ENCODE data around the gene CYP4F11.
A peak's percentile ranks its signal among the peaks of the same experiment; 100 is the strongest.
"Not testable (repeated sequence)": the region's sequence is repeated elsewhere in the genome, so short reads cannot be mapped to it uniquely, and the experiment has no call there.

CYP4F11 gene

GRCh38 chr19:15885919-15886318 is 48.4 kb downstream of the CYP4F11 start:
- Histone ChIP-seq H3K4me1 (ENCODE audit: control insufficient read depth, insufficient read depth, low read length) (no peaks in the 10 kb centered on the region), H3K9me3 (ENCODE audit: control insufficient read depth, insufficient read depth, low read length) (peaks cover 9% of the 10 kb centered on the region)
- no CpG with 5 or more reads among the region's 7 CpGs for WGBS (ENCODE audit: insufficient coverage, insufficient read length)

GRCh38 chr19:15885167-15885566 is 49.2 kb downstream of the CYP4F11 start:
- Histone ChIP-seq H3K4me3 (ENCODE audit: low read length) (no peak overlapping the region), H3K27ac (ENCODE audit: low read length) (no peak overlapping the region), H3K4me1 (ENCODE audit: control insufficient read depth, insufficient read depth, low read length) (no peaks in the 10 kb centered on the region), H3K36me3 (ENCODE audit: control insufficient read depth, insufficient read depth, low read length) (no peaks in the 10 kb centered on the region), H3K9me3 (ENCODE audit: control insufficient read depth, insufficient read depth, low read length) (peaks cover 9% of the 10 kb centered on the region), H3K27me3 (ENCODE audit: control insufficient read depth, insufficient read depth, low read length) (no peaks in the 10 kb centered on the region)
- WGBS (ENCODE audit: insufficient coverage, insufficient read length), result no CpG with 5 or more reads among the region's 3 CpGs
- no peak for DNase-seq (ENCODE audit: low read depth, low spot score)

More at GRCh38 chr19:15885919-15886318, 48.4 kb downstream of the CYP4F11 start:
- no peak for DNase-seq (ENCODE audit: low read depth, low spot score)
- no peaks in the 10 kb centered on the region for H3K36me3 ChIP-seq (ENCODE audit: control insufficient read depth, insufficient read depth, low read length)
- no peak overlapping the region for H3K4me3 ChIP-seq (ENCODE audit: low read length)
- no peaks in the 10 kb centered on the region for H3K27me3 ChIP-seq (ENCODE audit: control insufficient read depth, insufficient read depth, low read length)
- H3K27ac ChIP-seq (ENCODE audit: low read length), result no peak overlapping the region

GRCh38 chr19:15883329-15883728 is 51.0 kb downstream of the CYP4F11 start:
- H3K27me3 ChIP-seq (ENCODE audit: control insufficient read depth, insufficient read depth, low read length); H3K27ac ChIP-seq (ENCODE audit: low read length); H3K4me1 ChIP-seq (ENCODE audit: control insufficient read depth, insufficient read depth, low read length); H3K36me3 ChIP-seq (ENCODE audit: control insufficient read depth, insufficient read depth, low read length); DNase-seq (ENCODE audit: low read depth, low spot score); H3K9me3 ChIP-seq (ENCODE audit: control insufficient read depth, insufficient read depth, low read length); H3K4me3 ChIP-seq (ENCODE audit: low read length): not testable (repeated sequence)
- WGBS (ENCODE audit: insufficient coverage, insufficient read length), result no CpG with 5 or more reads among the region's 3 CpGs

GRCh38 chr19:15874821-15875474 is 59.4 kb downstream of the CYP4F11 start:
- DNase-seq (ENCODE audit: low read depth, low spot score), result no peak
- WGBS (ENCODE audit: insufficient coverage, insufficient read length), result no CpG with 5 or more reads among the region's 4 CpGs
- Histone ChIP-seq H3K27ac (ENCODE audit: low read length) (no peak overlapping the region), H3K9me3 (ENCODE audit: control insufficient read depth, insufficient read depth, low read length) (peaks cover 12% of the 10 kb centered on the region), H3K4me1 (ENCODE audit: control insufficient read depth, insufficient read depth, low read length) (no peaks in the 10 kb centered on the region), H3K4me3 (ENCODE audit: low read length) (no peak overlapping the region), H3K27me3 (ENCODE audit: control insufficient read depth, insufficient read depth, low read length) (no peaks in the 10 kb centered on the region), H3K36me3 (ENCODE audit: control insufficient read depth, insufficient read depth, low read length) (no peaks in the 10 kb centered on the region)

DNA sequence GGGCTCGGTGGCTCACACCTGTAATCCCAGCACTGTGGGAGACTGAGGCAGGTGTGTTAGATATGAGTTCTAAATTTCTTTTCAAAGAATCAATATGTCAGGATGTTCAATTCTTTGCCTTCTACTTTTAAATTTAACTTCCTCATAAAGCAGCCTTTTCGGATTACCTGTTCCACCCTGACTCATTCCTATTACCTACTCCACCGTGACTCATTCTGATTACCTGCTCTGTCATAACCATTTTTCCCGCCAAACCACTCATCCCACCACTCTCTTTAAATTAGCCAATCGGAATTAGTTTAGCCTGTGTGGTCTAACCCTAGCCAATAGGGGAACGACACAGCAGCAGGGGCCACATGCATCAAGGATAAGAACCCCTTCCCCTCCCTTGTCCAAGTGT is 60.6 kb downstream of the CYP4F11 start:
- not testable (repeated sequence) for H3K27ac ChIP-seq (ENCODE audit: low read length); H3K4me1 ChIP-seq (ENCODE audit: control insufficient read depth, insufficient read depth, low read length); H3K36me3 ChIP-seq (ENCODE audit: control insufficient read depth, insufficient read depth, low read length); H3K27me3 ChIP-seq (ENCODE audit: control insufficient read depth, insufficient read depth, low read length); DNase-seq (ENCODE audit: low read depth, low spot score); H3K4me3 ChIP-seq (ENCODE audit: low read length)
- no CpG with 5 or more reads among the region's 6 CpGs for WGBS (ENCODE audit: insufficient coverage, insufficient read length)
- peaks cover 11% of the 10 kb centered on the region for H3K9me3 ChIP-seq (ENCODE audit: control insufficient read depth, insufficient read depth, low read length)

GRCh38 chr19:15871570-15871969 is 62.8 kb downstream of the CYP4F11 start:
- no peak for DNase-seq (ENCODE audit: low read depth, low spot score)
- WGBS (ENCODE audit: insufficient coverage, insufficient read length), result no CpG with 5 or more reads among the region's 11 CpGs
- peaks cover 9% of the 10 kb centered on the region for H3K9me3 ChIP-seq (ENCODE audit: control insufficient read depth, insufficient read depth, low read length)
- H3K4me1 ChIP-seq (ENCODE audit: control insufficient read depth, insufficient read depth, low read length), result no peaks in the 10 kb centered on the region
- H3K36me3 ChIP-seq (ENCODE audit: control insufficient read depth, insufficient read depth, low read length), result no peaks in the 10 kb centered on the region
- no peak overlapping the region for H3K4me3 ChIP-seq (ENCODE audit: low read length)
- no peaks in the 10 kb centered on the region for H3K27me3 ChIP-seq (ENCODE audit: control insufficient read depth, insufficient read depth, low read length)
- H3K27ac ChIP-seq (ENCODE audit: low read length), result no peak overlapping the region

DNA sequence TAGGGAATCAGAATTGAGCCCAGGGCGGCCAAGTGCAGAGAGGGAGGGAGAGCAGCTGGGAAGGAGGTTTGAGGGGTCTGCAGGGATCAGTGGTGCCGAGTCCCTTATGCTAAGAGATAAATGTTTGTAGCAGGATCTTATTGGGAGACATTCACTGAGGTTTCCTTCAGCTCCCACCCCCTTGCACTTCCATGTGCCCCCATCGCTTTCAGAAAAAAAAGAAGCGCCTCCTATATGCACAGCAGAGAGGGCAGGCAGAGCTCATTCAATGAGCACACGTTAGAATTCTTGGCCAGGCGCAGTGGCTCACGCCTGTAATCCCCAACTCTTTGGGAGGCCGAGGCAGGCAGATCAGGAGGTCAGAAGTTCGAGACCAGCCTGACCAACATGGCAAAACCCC is 64.5 kb downstream of the CYP4F11 start:
- no peaks in the 10 kb centered on the region for H3K4me1 ChIP-seq (ENCODE audit: control insufficient read depth, insufficient read depth, low read length)
- no peaks in the 10 kb centered on the region for H3K27me3 ChIP-seq (ENCODE audit: control insufficient read depth, insufficient read depth, low read length)
- DNase-seq (ENCODE audit: low read depth, low spot score), result no peak
- H3K4me3 ChIP-seq (ENCODE audit: low read length), result no peak overlapping the region
- no peak overlapping the region for H3K27ac ChIP-seq (ENCODE audit: low read length)
- no CpG with 5 or more reads among the region's 9 CpGs for WGBS (ENCODE audit: insufficient coverage, insufficient read length)
- H3K36me3 ChIP-seq (ENCODE audit: control insufficient read depth, insufficient read depth, low read length), result no peaks in the 10 kb centered on the region
- peaks cover 9% of the 10 kb centered on the region for H3K9me3 ChIP-seq (ENCODE audit: control insufficient read depth, insufficient read depth, low read length)

DNA sequence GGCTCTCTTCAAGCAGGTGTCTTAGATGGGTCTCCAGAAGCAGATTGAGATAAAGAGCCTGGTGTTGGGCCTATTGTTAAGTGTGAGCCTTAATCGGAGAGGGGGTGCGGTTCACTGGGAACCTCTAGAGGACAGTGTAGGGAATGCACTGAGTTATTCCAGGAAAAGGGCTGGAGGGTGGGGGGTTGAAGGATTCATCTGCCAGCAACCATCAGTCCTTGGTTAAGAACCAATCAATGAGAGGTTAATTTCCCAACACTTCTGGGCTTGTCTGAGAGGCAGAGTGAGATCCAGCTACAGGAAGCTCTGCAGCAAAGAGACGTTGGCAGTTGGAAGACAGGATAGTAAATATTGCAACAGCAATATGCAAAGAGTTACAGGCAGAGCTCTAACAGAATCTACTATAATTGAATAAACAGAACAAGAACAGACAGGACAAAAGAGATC is 65.2 kb downstream of the CYP4F11 start:
- Histone ChIP-seq H3K36me3 (ENCODE audit: control insufficient read depth, insufficient read depth, low read length) (no peaks in the 10 kb centered on the region), H3K27me3 (ENCODE audit: control insufficient read depth, insufficient read depth, low read length) (no peaks in the 10 kb centered on the region), H3K9me3 (ENCODE audit: control insufficient read depth, insufficient read depth, low read length) (peaks cover 9% of the 10 kb centered on the region), H3K4me3 (ENCODE audit: low read length) (no peak overlapping the region), H3K27ac (ENCODE audit: low read length) (no peak overlapping the region), H3K4me1 (ENCODE audit: control insufficient read depth, insufficient read depth, low read length) (no peaks in the 10 kb centered on the region)
- DNase-seq (ENCODE audit: low read depth, low spot score), result peak; percentile 7
- WGBS (ENCODE audit: insufficient coverage, insufficient read length), result no CpG with 5 or more reads among the region's 3 CpGs

DNA sequence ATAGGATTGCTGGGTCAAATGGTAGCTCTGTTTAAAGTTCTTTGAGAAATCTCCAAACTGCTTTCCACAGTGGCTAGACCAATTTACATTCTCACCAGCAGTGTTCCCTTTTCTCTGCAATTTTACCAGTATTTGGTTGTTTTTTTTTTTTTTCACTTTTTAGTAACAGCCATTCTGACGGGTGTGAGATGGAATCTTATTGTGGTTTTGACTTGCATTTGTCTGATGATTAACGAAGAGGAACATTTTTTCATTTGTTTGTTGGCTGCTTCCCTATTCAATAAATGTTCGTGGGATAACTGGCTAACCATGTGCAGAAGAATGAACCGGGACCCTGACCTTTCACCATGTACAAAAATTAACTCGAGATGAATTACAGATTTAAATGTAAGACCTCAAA is 67.7 kb downstream of the CYP4F11 start:
- Histone ChIP-seq H3K27ac (ENCODE audit: low read length) (no peak overlapping the region), H3K4me1 (ENCODE audit: control insufficient read depth, insufficient read depth, low read length) (no peaks in the 10 kb centered on the region), H3K27me3 (ENCODE audit: control insufficient read depth, insufficient read depth, low read length) (no peaks in the 10 kb centered on the region), H3K9me3 (ENCODE audit: control insufficient read depth, insufficient read depth, low read length) (peaks cover 12% of the 10 kb centered on the region), H3K4me3 (ENCODE audit: low read length) (no peak overlapping the region), H3K36me3 (ENCODE audit: control insufficient read depth, insufficient read depth, low read length) (no peaks in the 10 kb centered on the region)
- no CpG with 5 or more reads among the region's 5 CpGs for WGBS (ENCODE audit: insufficient coverage, insufficient read length)
- no peak for DNase-seq (ENCODE audit: low read depth, low spot score)

- H3K27me3 ChIP-seq (ENCODE audit: control insufficient read depth, insufficient read depth, low read length), result no peaks in the 10 kb centered on the region
- no peak overlapping the region for H3K4me3 ChIP-seq (ENCODE audit: low read length)
- no peak overlapping the region for H3K27ac ChIP-seq (ENCODE audit: low read length)
- H3K36me3 ChIP-seq (ENCODE audit: control insufficient read depth, insufficient read depth, low read length), result no peaks in the 10 kb centered on the region
- DNase-seq (ENCODE audit: low read depth, low spot score), result no peak
- no peaks in the 10 kb centered on the region for H3K4me1 ChIP-seq (ENCODE audit: control insufficient read depth, insufficient read depth, low read length)
- WGBS (ENCODE audit: insufficient coverage, insufficient read length), result no CpG with 5 or more reads among the region's 5 CpGs
- H3K9me3 ChIP-seq (ENCODE audit: control insufficient read depth, insufficient read depth, low read length), result peaks cover 10% of the 10 kb centered on the region
Measured at GRCh38 chr19:15864824-15865223, 69.5 kb downstream of the CYP4F11 start.

DNA sequence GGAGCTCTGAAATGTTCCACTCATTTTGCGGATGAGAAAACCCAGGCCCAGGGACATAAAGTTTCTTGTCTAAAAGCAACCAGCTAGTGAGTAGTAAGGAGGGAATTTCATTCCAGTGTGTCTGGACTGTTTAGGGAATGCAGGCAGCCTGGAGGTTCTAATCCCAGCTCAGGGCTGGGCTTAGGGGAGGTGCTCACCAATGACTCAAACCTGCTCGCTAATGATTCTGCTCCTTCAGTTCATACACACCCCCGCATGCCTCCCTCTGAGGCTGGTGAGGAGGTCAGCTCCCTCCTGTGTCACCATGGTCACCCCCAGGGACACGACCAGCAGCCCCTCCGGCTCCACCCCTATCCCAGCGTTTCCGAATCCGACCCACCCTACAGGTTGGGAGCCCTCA is 71.1 kb downstream of the CYP4F11 start:
- Histone ChIP-seq H3K27me3 (ENCODE audit: control insufficient read depth, insufficient read depth, low read length) (no peaks in the 10 kb centered on the region), H3K4me1 (ENCODE audit: control insufficient read depth, insufficient read depth, low read length) (no peaks in the 10 kb centered on the region), H3K9me3 (ENCODE audit: control insufficient read depth, insufficient read depth, low read length) (peaks cover 10% of the 10 kb centered on the region), H3K4me3 (ENCODE audit: low read length) (no peak overlapping the region), H3K36me3 (ENCODE audit: control insufficient read depth, insufficient read depth, low read length) (no peaks in the 10 kb centered on the region), H3K27ac (ENCODE audit: low read length) (no peak overlapping the region)
- DNase-seq (ENCODE audit: low read depth, low spot score), result no peak
- no CpG with 5 or more reads among the region's 8 CpGs for WGBS (ENCODE audit: insufficient coverage, insufficient read length)
